ENCODE data around the gene KRTAP9-2. TPM values are rescaled to one million over a fixed set of nuclear protein-coding genes. Genes with fewer than 3 reads are reported as not detected.
"Not testable (repeated sequence)": the region's sequence is repeated elsewhere in the genome, so short reads cannot be mapped to it uniquely, and the experiment has no call there.

The KRTAP9-2 gene
- total RNA-seq, 2 donors from 2014 or later, result not detected

DNA sequence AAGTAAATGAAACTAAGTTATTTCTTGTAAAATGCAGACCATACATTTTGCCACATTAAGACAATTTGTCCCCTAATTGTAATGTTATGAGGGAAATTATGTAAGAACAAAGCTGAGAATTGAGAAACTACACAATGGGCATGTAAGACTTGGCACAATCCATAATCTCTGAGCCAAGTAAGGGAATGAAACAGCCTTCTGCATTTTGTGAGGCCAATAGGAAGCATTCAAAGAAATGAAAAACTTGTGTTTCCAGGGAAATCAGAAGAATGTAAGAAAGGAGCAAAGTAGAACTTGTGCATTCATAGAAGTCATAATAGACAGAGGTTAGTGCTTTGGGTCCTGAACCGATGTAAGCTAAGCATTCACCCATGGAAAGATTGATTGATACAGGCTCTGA is 24.8 kb downstream of the KRTAP9-2 start:
- Histone ChIP-seq H3K9me3 (no peaks in the 10 kb centered on the region), H3K27me3 (no peaks in the 10 kb centered on the region), H3K9ac (ENCODE audit: low read depth in 2 of 2, low read length in 2 of 2) (no peak overlapping the region), H3K4me1 (no peaks in the 10 kb centered on the region), H3K36me3 (no peaks in the 10 kb centered on the region), H3K27ac (no peak overlapping the region), H3K4me3 (no peak overlapping the region)
- intact Hi-C loops (cut with DNase I), result no loop called here
- TF ChIP-seq, protein P1, sequence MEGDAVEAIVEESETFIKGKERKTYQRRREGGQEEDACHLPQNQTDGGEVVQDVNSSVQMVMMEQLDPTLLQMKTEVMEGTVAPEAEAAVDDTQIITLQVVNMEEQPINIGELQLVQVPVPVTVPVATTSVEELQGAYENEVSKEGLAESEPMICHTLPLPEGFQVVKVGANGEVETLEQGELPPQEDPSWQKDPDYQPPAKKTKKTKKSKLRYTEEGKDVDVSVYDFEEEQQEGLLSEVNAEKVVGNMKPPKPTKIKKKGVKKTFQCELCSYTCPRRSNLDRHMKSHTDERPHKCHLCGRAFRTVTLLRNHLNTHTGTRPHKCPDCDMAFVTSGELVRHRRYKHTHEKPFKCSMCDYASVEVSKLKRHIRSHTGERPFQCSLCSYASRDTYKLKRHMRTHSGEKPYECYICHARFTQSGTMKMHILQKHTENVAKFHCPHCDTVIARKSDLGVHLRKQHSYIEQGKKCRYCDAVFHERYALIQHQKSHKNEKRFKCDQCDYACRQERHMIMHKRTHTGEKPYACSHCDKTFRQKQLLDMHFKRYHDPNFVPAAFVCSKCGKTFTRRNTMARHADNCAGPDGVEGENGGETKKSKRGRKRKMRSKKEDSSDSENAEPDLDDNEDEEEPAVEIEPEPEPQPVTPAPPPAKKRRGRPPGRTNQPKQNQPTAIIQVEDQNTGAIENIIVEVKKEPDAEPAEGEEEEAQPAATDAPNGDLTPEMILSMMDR (IDR thresholded peaks at IDR 0.05), result no peak
- DNase-seq, result no peak

DNA sequence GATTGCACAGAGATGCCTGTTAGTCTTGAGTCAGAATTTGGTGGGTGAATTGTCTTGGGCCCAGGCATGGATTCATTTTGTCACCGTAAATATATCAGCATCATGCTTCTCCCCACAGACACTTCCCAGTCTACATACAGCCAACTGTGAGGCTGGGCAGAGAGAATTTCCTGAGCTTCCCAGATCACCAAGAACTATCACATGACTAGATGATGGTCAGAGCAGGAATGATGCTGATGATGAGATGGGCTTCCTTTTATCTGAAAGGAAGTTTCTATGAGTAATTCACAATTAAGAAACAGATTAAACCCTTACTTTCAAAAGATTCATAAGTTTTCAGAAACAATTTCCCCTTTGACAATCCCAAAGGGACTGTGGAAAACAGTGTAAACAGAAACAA is 28.4 kb downstream of the KRTAP9-2 start:
- Histone ChIP-seq H3K27me3 (no peaks in the 10 kb centered on the region), H3K27ac (no peak overlapping the region), H3K4me1 (no peaks in the 10 kb centered on the region), H3K9me3 (no peaks in the 10 kb centered on the region), H3K4me3 (no peak overlapping the region), H3K36me3 (no peaks in the 10 kb centered on the region), H3K9ac (ENCODE audit: low read depth in 2 of 2, low read length in 2 of 2) (no peak overlapping the region)
- TF ChIP-seq, protein P1 (IDR thresholded peaks at IDR 0.05), result no peak
- intact Hi-C loops (cut with DNase I), result no loop called here
- no peak for DNase-seq

DNA sequence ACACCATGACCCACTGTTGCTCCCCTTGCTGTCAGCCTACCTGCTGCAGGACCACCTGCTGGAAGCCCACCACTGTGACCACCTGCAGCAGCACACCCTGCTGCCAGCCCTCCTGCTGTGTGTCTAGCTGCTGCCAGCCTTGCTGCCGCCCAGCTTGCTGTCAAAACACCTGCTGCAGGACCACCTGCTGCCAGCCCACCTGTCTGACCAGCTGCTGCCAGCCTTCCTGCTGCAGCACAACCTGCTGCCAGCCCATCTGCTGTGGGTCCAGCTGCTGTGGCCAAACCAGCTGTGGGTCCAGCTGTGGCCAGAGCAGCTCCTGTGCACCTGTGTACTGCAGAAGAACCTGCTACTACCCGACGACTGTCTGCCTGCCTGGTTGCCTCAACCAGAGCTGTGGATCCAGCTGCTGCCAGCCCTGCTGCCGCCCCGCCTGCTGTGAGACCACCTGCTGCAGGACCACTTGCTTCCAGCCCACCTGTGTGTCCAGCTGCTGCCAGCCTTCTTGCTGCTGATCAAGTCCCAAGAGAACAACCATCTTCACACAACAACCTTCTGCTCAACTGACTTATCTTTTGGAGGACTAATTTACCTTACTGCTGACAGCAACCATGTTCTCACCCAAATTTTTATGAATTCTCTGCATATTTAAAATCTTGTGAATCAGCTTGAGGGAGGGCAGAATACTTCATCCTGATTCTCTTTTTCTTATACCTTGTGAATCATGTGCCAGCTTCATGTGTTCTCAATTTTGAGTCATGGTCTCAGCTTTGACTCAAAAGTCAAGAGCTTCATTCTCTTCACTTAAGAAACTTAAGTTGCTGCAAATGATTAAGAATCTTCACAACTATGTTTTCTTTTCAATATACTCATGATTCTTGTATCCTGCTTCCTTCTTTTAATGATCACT is 29.2 kb downstream of the KRTAP9-2 start, which contains the start of gene KRTAP9-9:
TSS of gene KRTAP9-9 (plus strand) at position 4 of the 910 bp plus-strand sequence.
- H3K27me3 ChIP-seq; H3K27ac ChIP-seq; intact Hi-C loops (cut with DNase I); H3K4me3 ChIP-seq; DNase-seq; H3K9me3 ChIP-seq; H3K9ac ChIP-seq (ENCODE audit: low read depth in 2 of 2, low read length in 2 of 2); H3K36me3 ChIP-seq; H3K4me1 ChIP-seq: not testable (repeated sequence)

DNA sequence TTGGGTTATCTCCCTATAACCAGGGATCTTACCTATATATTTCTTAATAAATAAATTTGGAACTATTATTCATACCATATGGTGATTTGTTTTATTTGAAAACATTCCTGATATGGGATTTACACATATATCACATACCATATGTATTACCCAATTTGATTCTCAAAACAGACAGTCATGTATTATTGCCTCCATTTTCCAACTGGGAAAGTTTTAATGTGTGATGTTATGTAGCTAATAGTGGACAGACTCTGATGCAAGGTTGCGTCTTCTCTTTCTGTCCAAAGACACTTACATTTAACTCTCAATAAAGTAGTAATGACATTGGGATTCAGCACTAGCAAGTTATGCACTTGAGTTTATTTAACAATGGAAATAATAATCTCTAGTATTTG is 29.8 kb downstream of the KRTAP9-2 start:
- H3K27ac ChIP-seq, result no peak overlapping the region
- no peaks in the 10 kb centered on the region for H3K9me3 ChIP-seq
- no peak for DNase-seq
- H3K9ac ChIP-seq (ENCODE audit: low read depth in 2 of 2, low read length in 2 of 2), result no peak overlapping the region
- no peak overlapping the region for H3K4me3 ChIP-seq
- TF ChIP-seq, protein P1 (IDR thresholded peaks at IDR 0.05), result no peak
- H3K27me3 ChIP-seq, result no peaks in the 10 kb centered on the region
- no peaks in the 10 kb centered on the region for H3K4me1 ChIP-seq
- intact Hi-C loops (cut with DNase I), result no loop called here
- H3K36me3 ChIP-seq, result no peaks in the 10 kb centered on the region

DNA sequence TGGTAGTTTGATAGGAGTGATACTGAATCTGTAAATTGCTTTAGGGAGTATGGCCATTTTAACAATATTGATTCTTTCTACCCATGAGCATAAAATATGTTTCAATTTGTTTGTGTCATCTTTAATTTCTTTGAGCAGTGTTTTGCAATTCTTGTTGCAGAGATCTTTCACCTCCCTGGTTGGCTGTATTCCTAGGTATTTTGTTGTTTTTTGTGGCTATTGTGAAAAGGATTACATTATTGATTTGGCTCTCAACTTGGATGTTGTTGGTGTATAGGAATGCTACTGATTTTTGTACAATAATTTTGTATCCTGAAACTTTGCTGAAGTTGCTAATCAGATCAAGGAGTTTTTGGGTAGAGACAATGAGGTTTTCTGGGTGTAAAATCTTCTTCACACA is 32.0 kb downstream of the KRTAP9-2 start:
- DNase-seq, result no peak
- Histone ChIP-seq H3K9ac (ENCODE audit: low read depth in 2 of 2, low read length in 2 of 2) (no peak overlapping the region), H3K4me3 (no peak overlapping the region), H3K27ac (no peak overlapping the region), H3K4me1 (no peaks in the 10 kb centered on the region), H3K27me3 (no peaks in the 10 kb centered on the region), H3K36me3 (no peaks in the 10 kb centered on the region), H3K9me3 (no peaks in the 10 kb centered on the region)
- intact Hi-C loops (cut with DNase I), result no loop called here
- TF ChIP-seq, protein P1 (IDR thresholded peaks at IDR 0.05), result no peak

DNA sequence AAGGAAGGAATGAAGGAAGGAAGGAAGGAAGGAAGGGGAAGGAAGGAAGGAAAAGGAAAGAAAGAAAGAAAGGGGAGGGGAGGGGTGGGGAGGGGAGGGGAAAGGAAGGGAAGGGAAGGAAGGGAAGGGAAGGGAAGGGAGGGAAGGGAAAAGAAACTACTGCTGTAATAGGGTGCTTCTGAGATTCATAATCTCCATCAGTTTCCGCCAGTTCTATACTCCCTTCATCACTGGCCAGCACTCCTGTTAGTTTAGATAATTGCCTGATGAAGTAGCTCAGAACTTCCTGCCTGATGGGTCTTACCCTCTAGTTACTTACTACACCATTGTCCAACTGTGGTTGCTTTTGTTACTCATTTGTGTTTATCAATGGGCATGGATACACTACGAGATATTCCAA is 36.8 kb downstream of the KRTAP9-2 start:
- no peak overlapping the region for H3K27ac ChIP-seq

More for the DNA sequence above, 36.8 kb downstream of the KRTAP9-2 start:
- no peaks in the 10 kb centered on the region for H3K27me3 ChIP-seq
- TF ChIP-seq, protein P1 (IDR thresholded peaks at IDR 0.05), result no peak
- H3K9me3 ChIP-seq, result no peaks in the 10 kb centered on the region
- H3K9ac ChIP-seq (ENCODE audit: low read depth in 2 of 2, low read length in 2 of 2), result no peak overlapping the region
- intact Hi-C loops (cut with DNase I), result no loop called here
- DNase-seq, result no peak
- H3K36me3 ChIP-seq, result no peaks in the 10 kb centered on the region
- H3K4me3 ChIP-seq, result no peak overlapping the region
- H3K4me1 ChIP-seq, result no peaks in the 10 kb centered on the region

Data from colonic mucosa (tissue), 4 donors.